SK-N-SH treated with all-trans-retinoic acid at 6 μM for 48 hours (cell line): ENCODE data around the gene NME9.

Source experiments
- ARNTL ChIP-seq: fragments of 450-650 bp; formaldehyde crosslinking; IDR thresholded peaks from 2 replicates; pipeline ENCODE4 v1.5.0; 2020; ENCODE audit warnings: low read depth, mild to moderate bottlenecking, moderate library complexity, borderline replicate concordance
- BACH2 ChIP-seq: fragments of 250-450 bp; sonication (Bioruptor Pico); IDR thresholded peaks from 2 replicates; pipeline ENCODE4 v1.9.0; 2021; ENCODE audit warnings: mild to moderate bottlenecking, borderline replicate concordance
- ESRRG ChIP-seq: fragments of 250-450 bp; sonication (Bioruptor Pico); IDR thresholded peaks from 2 replicates; pipeline ENCODE4 v1.6.1; 2021; ENCODE audit warnings: mild to moderate bottlenecking
- PPARA ChIP-seq: fragments of 250-450 bp; sonication (Bioruptor Pico); IDR thresholded peaks from 2 replicates; pipeline ENCODE4 v1.5.0; 2020; ENCODE audit warnings: mild to moderate bottlenecking, borderline replicate concordance
- RARB ChIP-seq: fragments of 250-450 bp; sonication (Bioruptor Pico); IDR thresholded peaks from 2 replicates; pipeline ENCODE4 v1.8.0; 2021; ENCODE audit warnings: mild to moderate bottlenecking, moderate library complexity
- SNAI2 ChIP-seq: fragments of 250-450 bp; sonication (Bioruptor Pico); IDR thresholded peaks from 2 replicates; pipeline ENCODE4 v1.5.0; 2020; ENCODE audit warnings: mild to moderate bottlenecking, moderate library complexity
- TCF4 ChIP-seq: fragments of 250-450 bp; sonication (Bioruptor Pico); IDR thresholded peaks from 2 replicates; pipeline ENCODE4 v1.8.0; 2021; ENCODE audit warnings: mild to moderate bottlenecking, moderate library complexity, borderline replicate concordance
- ZFP3 ChIP-seq: fragments of 250-450 bp; sonication (Bioruptor Pico); IDR thresholded peaks from 2 replicates; pipeline ENCODE4 v1.5.0; 2020; ENCODE audit warnings: mild to moderate bottlenecking, moderate library complexity
- ZNF565 ChIP-seq: fragments of 450-650 bp; formaldehyde crosslinking; conservative IDR thresholded peaks from 2 replicates; pipeline ENCODE4 v1.5.0; 2020; ENCODE audit warnings: low read depth, mild to moderate bottlenecking, moderate library complexity
- ZNF70 ChIP-seq: fragments of 450-650 bp; formaldehyde crosslinking; IDR thresholded peaks from 2 replicates; pipeline ENCODE4 v1.5.0; 2020; ENCODE audit warnings: mild to moderate bottlenecking, moderate library complexity
- TF ChIP-seq, protein P1 (sequence below): fragments of 250-450 bp; sonication (Bioruptor Pico); IDR thresholded peaks from 2 replicates; pipeline ENCODE4 v1.8.0; 2020; ENCODE audit warnings: mild to moderate bottlenecking, moderate library complexity, borderline replicate concordance
- TF ChIP-seq, protein P2 (sequence below): fragments of 250-450 bp; sonication (Bioruptor Pico); IDR thresholded peaks from 2 replicates; pipeline ENCODE4 v1.5.1; 2021; ENCODE audit warnings: mild to moderate bottlenecking, moderate library complexity
- TF ChIP-seq, protein P3 (sequence below): fragments of 250-450 bp; sonication (Bioruptor Pico); IDR thresholded peaks from 2 replicates; pipeline ENCODE4 v1.5.0; 2020; ENCODE audit warnings: mild to moderate bottlenecking, moderate library complexity
- TF ChIP-seq, protein P4 (sequence below): fragments of 250-450 bp; sonication (Bioruptor Pico); IDR thresholded peaks from 2 replicates; pipeline ENCODE4 v1.8.0; 2021; ENCODE audit warnings: low read depth, mild to moderate bottlenecking, moderate library complexity, borderline replicate concordance

DNA sequence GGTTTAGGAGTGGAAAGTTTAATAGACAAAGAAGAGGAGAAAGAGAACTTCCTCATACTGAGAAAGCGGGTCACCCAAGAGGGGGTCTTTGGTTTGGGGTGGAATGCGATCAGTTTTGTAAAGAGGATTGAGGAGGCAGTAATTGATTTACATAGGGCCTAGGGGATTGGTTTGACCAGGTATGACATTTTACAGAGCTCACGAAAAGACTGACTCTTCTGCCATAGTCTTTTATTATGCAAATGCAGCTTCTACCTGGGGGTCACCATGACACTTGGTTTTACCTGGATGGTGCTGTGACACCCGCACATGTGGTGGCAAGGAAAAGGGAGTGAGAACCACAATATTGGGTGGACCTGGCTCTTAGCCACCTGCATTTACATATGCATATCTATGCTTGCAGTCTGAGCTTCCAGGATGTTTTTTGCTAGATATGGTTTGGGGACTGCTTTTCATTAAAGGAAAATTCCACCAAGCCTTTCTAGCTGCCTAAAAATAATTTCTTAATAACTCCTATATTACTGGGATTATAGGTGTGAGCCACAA, 6.9 kb upstream of the NME9 start:
- TF ChIP-seq, protein P1, sequence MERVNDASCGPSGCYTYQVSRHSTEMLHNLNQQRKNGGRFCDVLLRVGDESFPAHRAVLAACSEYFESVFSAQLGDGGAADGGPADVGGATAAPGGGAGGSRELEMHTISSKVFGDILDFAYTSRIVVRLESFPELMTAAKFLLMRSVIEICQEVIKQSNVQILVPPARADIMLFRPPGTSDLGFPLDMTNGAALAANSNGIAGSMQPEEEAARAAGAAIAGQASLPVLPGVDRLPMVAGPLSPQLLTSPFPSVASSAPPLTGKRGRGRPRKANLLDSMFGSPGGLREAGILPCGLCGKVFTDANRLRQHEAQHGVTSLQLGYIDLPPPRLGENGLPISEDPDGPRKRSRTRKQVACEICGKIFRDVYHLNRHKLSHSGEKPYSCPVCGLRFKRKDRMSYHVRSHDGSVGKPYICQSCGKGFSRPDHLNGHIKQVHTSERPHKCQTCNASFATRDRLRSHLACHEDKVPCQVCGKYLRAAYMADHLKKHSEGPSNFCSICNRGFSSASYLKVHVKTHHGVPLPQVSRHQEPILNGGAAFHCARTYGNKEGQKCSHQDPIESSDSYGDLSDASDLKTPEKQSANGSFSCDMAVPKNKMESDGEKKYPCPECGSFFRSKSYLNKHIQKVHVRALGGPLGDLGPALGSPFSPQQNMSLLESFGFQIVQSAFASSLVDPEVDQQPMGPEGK (CRISPR knock-in tag): no peak
- TF ChIP-seq ARNTL (CRISPR knock-in tag) (no peak), ESRRG (CRISPR knock-in tag) (no peak), RARB (CRISPR knock-in tag) (no peak), PPARA (CRISPR knock-in tag) (no peak), ZNF565 (CRISPR knock-in tag) (no peak), ZNF70 (CRISPR knock-in tag) (no peak), TCF4 (CRISPR knock-in tag) (no peak), ZFP3 (CRISPR knock-in tag) (no peak), SNAI2 (no peak), BACH2 (CRISPR knock-in tag) (no peak)
- TF ChIP-seq, protein P2, sequence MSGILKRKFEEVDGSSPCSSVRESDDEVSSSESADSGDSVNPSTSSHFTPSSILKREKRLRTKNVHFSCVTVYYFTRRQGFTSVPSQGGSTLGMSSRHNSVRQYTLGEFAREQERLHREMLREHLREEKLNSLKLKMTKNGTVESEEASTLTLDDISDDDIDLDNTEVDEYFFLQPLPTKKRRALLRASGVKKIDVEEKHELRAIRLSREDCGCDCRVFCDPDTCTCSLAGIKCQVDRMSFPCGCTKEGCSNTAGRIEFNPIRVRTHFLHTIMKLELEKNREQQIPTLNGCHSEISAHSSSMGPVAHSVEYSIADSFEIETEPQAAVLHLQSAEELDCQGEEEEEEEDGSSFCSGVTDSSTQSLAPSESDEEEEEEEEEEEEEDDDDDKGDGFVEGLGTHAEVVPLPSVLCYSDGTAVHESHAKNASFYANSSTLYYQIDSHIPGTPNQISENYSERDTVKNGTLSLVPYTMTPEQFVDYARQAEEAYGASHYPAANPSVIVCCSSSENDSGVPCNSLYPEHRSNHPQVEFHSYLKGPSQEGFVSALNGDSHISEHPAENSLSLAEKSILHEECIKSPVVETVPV (CRISPR knock-in tag): no peak
- TF ChIP-seq, protein P3, sequence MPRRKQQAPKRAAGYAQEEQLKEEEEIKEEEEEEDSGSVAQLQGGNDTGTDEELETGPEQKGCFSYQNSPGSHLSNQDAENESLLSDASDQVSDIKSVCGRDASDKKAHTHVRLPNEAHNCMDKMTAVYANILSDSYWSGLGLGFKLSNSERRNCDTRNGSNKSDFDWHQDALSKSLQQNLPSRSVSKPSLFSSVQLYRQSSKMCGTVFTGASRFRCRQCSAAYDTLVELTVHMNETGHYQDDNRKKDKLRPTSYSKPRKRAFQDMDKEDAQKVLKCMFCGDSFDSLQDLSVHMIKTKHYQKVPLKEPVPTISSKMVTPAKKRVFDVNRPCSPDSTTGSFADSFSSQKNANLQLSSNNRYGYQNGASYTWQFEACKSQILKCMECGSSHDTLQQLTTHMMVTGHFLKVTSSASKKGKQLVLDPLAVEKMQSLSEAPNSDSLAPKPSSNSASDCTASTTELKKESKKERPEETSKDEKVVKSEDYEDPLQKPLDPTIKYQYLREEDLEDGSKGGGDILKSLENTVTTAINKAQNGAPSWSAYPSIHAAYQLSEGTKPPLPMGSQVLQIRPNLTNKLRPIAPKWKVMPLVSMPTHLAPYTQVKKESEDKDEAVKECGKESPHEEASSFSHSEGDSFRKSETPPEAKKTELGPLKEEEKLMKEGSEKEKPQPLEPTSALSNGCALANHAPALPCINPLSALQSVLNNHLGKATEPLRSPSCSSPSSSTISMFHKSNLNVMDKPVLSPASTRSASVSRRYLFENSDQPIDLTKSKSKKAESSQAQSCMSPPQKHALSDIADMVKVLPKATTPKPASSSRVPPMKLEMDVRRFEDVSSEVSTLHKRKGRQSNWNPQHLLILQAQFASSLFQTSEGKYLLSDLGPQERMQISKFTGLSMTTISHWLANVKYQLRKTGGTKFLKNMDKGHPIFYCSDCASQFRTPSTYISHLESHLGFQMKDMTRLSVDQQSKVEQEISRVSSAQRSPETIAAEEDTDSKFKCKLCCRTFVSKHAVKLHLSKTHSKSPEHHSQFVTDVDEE (CRISPR knock-in tag): no peak
- TF ChIP-seq, protein P4, sequence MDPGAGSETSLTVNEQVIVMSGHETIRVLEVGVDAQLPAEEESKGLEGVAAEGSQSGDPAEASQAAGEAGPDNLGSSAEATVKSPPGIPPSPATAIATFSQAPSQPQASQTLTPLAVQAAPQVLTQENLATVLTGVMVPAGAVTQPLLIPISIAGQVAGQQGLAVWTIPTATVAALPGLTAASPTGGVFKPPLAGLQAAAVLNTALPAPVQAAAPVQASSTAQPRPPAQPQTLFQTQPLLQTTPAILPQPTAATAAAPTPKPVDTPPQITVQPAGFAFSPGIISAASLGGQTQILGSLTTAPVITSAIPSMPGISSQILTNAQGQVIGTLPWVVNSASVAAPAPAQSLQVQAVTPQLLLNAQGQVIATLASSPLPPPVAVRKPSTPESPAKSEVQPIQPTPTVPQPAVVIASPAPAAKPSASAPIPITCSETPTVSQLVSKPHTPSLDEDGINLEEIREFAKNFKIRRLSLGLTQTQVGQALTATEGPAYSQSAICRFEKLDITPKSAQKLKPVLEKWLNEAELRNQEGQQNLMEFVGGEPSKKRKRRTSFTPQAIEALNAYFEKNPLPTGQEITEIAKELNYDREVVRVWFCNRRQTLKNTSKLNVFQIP (CRISPR knock-in tag): no peak
